SKM-1 (cell line): ENCODE measurements around the gene DLG2.
"Not testable (repeated sequence)": the region's sequence is repeated elsewhere in the genome, so short reads cannot be mapped to it uniquely, and the experiment has no call there.

Experiments used
- DNase-seq: peaks from one replicate; lab custom pipeline; 2025; ENCODE audit not compliant: unreplicated experiment; lab: John Stamatoyannopoulos, UW

DLG2 gene

DNA sequence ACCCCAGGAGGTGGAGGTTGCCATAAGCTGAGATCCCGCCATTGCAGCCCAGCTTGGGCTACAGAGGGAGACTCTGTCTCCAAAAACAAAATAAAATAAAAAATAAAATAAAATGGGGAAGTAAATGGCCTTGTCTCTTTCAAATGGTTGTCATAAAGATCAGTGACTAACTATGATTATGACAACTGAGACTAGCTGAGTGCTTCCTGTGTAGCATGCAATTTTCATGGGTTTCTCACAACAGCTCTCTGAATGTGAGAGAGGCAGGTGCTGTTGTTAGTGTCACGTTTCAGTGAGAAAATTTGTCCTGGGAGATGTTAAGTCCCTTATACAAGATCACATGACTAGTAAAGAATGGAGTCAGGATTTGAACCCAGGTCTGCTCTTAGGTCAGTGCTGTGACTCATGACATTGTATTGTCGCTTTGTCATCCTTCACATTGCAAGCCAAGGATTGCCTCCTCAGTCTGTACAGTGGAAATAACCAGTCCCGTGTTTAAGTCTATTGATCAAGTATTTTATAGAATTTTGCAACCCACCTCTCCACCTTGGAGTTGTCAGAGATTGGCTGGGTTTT lies 2177.7 kb downstream of the DLG2 start:
- DNase-seq, result no peak

- DNase-seq, result no peak
Measured at GRCh38 chr11:83448686-83449085, 2178.5 kb downstream of the DLG2 start.

DNA sequence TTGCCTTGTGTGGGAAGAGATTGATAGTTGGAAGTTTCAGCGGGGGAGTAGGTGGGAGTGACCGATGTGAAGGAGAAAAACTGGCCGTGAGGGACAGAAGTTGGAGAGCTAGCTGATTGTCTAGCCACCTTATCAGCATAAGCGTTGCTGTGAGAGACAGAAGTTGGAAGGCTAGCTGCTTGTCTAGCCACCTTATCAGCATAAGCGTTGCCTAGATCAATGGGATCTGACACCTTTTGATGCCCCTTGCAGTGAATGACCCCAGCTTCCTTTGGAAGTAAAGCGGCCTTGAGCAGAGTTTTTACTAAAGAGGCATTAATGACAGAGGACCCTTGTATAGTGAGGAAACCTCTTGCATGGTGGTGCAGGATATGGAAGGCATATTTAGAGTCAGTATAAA lies 2183.3 kb downstream of the DLG2 start:
- DNase-seq, result not testable (repeated sequence)

DNA sequence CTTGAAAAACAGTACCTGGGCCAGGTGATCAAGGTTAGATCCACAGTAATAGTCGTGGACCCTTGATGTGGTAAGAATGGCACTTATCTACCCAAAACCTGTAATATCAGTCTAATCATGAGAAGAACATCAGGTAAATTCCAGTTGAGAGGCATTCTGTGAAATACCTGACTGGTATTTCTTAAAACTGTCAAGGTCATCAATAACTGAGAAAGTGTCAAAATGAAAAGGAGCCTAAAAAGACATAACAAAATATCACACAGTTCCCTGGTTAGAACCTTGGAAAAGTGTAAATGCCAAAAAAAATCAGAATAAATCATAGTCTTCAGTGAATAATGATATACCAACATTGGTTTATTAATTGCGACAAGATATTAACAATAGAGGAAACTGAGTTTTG lies 2185.5 kb downstream of the DLG2 start:
- DNase-seq, result no peak

DNA sequence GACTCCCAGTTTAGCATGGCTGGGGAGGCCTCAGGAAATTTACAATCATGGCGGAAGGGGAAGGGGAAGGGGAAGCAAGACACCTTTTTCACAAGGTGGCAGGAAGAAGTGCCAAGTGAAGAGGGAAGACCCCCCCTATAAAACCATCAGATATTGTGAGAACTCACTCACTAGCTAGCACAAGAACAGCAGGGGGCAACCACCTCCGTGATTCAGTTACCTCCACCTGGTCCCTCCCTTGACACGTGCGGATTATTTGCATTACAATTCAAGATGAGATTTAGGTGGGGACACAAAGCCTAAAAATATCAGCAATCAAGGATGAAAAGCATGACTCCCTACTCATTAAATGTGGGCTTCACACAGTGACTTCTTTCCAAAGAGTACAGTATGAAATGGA lies 2186.0 kb downstream of the DLG2 start:
- no peak for DNase-seq

- peak; percentile 86 for DNase-seq
Measured at GRCh38 chr11:83438438-83438837, 2188.7 kb downstream of the DLG2 start.

DNA sequence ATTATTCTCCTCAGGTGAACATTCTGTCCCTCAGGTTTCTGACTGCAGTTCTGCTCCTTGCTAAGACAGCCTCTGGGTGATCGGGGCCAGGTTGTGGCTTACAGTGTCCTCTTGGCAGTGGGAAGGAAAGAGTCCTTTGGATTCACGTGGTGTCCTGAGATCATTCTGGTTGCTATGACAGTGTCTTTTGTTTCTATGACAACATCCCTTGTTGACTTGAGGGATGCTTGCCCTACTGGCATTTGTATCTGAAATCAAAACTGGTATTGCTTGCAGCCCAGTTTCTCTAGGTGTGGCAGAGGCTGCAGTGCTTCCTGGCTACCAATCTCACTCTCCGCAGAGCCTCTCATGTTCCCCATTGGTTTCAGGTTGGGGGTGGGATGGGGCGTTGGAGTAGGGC lies 2189.2 kb downstream of the DLG2 start:
- DNase-seq, result no peak

- no peak for DNase-seq
Measured at GRCh38 chr11:83436855-83437254, 2190.3 kb downstream of the DLG2 start.

- DNase-seq, result not testable (repeated sequence)
Measured at GRCh38 chr11:83434812-83435211, 2192.3 kb downstream of the DLG2 start.

GRCh38 chr11:83427943-83428342 lies 2199.2 kb downstream of the DLG2 start:
- DNase-seq, result no peak

- DNase-seq, result no peak
Measured at GRCh38 chr11:83427501-83427900, 2199.6 kb downstream of the DLG2 start.

DNA sequence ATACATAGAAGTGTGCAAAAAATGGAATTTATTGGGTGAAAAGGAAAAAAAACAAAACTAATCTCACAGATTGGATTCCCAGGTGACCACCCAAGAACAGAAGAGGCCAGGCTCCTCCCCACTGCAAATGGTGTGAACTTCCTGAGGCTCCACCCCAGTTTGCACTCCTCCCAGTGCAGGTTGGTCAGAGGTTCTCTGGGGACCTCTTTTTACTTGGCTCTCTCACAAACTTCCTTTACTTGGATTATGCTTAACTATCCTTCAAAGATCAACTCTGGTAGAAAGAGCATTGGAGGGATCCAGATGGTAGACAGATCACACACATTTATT lies 2202.0 kb downstream of the DLG2 start:
- no peak for DNase-seq

DNA sequence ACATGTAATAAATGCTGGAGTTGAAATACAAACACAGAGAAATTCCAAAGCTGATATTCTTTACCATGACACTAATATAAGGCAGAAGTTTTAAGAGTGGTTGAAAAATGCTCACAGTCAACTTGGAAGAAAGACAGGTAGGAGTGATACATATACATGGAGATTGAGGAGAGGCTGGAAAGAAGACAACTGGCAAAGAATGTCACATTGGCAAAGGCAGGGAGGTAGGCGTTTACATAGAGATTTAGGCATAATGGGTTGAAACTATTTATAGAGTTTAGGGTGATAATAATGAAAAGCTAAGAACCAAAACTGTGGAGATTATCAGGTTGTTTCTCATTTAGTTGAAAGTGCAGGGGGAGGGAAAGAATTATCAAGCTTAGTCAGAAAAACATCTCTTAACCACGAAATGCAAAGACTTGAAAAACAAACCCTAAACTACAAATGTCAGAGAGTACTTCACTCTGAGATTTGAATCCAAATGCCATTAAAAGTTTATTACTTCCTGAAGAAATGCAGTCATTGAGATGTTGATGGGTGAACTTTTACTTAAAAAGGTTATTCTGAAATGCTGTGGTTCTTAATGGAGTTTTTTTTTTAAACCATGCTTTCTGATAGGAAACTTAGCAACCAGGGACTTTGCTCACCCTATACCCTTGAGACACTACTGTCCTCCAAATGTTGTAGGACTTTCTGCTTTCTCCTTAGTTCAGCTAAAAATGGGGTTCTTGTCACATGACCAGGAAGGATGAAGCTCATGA lies 2202.6 kb downstream of the DLG2 start:
- DNase-seq, result no peak

DNA sequence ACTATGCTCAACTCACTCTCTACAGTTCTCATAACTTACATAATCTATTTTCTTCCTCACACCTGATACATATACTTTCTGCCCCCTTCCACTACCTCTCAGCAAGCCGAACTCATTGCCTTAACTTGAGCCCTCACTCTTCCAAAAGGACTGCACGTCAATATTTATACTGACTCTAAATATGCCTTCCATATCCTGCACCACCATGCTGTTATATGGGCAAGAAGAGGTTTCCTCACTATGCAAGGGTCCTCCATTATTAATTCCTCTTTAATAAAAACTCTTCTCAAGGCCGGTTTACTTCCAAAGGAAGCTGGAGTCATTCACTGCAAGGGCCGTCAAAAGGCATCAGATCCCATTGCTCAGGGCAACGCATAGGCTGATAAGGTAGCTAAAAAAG lies 2204.5 kb downstream of the DLG2 start:
- DNase-seq, result not testable (repeated sequence)

- DNase-seq, result no peak
Measured at GRCh38 chr11:83410605-83411565, 2216.3 kb downstream of the DLG2 start.

GRCh38 chr11:83409891-83410290 lies 2217.3 kb downstream of the DLG2 start:
- no peak for DNase-seq

DNA sequence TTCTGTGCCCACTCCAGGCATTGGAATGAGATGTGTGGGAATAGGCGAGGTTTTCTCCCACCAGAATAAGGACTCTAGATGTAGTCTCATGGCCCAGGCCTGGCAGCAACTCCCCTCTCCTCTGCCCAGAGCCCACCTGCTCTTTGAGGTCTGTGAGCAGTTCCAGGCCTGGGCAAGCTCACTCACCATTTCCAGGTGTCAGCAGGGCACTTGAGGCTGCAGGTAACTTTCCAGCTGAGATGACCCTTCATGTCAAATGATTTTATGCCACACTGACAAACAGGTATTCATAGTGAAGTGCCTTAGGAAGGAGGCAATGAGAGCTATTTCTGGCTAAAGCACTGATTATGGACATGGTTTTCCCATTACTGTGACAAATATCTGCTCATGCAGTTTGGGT lies 2217.7 kb downstream of the DLG2 start:
- DNase-seq, result no peak

DNA sequence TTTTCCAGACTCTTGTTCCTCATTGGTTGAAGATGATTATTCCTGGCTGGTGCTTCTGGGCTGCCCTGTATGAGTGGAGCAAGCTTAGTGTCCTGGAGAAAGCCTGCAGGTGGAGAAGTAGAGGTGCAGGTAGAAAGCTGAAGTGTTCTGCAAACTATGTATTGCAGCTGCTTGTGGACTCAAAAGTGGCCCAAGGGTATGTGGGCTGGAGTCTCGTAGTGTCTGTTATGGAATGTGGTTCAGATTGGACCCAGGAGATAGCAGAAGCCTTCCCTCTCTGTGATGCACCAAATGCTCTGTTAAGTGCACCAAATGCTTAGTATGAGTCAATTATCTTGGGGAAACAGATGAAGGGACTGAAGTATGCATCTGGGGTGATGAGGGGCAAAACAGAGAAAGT lies 2218.2 kb downstream of the DLG2 start:
- DNase-seq, result no peak
